ENCODE data around the gene MEIKIN.

DNA sequence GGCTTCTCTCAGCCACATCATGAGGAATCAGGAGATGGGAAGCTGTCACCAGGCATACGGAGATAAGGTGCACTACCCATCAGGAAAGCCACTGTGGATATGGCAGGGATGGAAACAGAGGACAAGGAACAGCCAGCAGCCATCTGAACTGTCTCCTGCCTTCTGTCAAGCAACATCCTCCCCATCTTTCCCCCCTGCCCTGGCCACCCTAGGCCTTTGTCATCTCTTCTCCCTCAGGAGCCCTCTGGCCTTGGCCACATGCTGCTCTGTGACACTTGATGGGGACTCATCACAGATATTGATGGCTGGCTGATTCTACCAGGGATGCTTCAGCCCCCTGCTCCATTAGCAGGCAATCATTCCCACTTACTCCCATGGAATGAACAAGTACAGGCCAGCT lies 21.1 kb upstream of the MEIKIN start:
- TF ChIP-seq CTCF (conservative IDR thresholded peaks at IDR 0.05): no peak
- no peak for TF ChIP-seq ZFX (IDR thresholded peaks at IDR 0.05)
